ENCODE data around the gene CNPY1. TPM values are rescaled to one million over a fixed set of nuclear protein-coding genes. Genes with fewer than 3 reads are reported as not detected.
A peak's percentile ranks its signal among the peaks of the same experiment; 100 is the strongest.

Gene CNPY1
- total and polyA plus RNA-seq, 4 donors, result 0.41 to 0.79 (median 0.66) TPM; not detected in 1

- Histone ChIP-seq H3K36me3 (ENCODE audit: control insufficient read depth, insufficient read depth, low read length) (no peaks in the 10 kb centered on the region), H3K4me1 (ENCODE audit: control insufficient read depth, insufficient read depth, low read length) (no peaks in the 10 kb centered on the region), H3K9me3 (ENCODE audit: control insufficient read depth, insufficient read depth, low read length) (no peaks in the 10 kb centered on the region), H3K4me3 (ENCODE audit: low read depth, low read length) (no peak overlapping the region), H3K27me3 (ENCODE audit: control insufficient read depth, insufficient read depth, low read length) (peaks cover 24% of the 10 kb centered on the region), H3K27ac (ENCODE audit: low read depth, low read length) (no peak overlapping the region)
- 89% methylated on average over 5 of the region's 7 CpGs for WGBS (ENCODE audit: insufficient coverage)
- DNase-seq (ENCODE audit: low read depth in 4 of 6, low spot score in 6 of 6), result no peak
Measured at GRCh38 chr7:155518633-155519032, 27.7 kb downstream of the CNPY1 start.

- peaks cover 27% of the 10 kb centered on the region for H3K27me3 ChIP-seq (ENCODE audit: control insufficient read depth, insufficient read depth, low read length)
- no peak overlapping the region for H3K27ac ChIP-seq (ENCODE audit: low read depth, low read length)
- no peaks in the 10 kb centered on the region for H3K36me3 ChIP-seq (ENCODE audit: control insufficient read depth, insufficient read depth, low read length)
- H3K4me3 ChIP-seq (ENCODE audit: low read depth, low read length), result no peak overlapping the region
- H3K4me1 ChIP-seq (ENCODE audit: control insufficient read depth, insufficient read depth, low read length), result no peaks in the 10 kb centered on the region
- no peaks in the 10 kb centered on the region for H3K9me3 ChIP-seq (ENCODE audit: control insufficient read depth, insufficient read depth, low read length)
- DNase-seq (ENCODE audit: low read depth in 4 of 6, low spot score in 6 of 6), result no peak
- 75% methylated on average over 5 of the region's 5 CpGs for WGBS (ENCODE audit: insufficient coverage)
Measured at GRCh38 chr7:155517969-155518368, 28.4 kb downstream of the CNPY1 start.

GRCh38 chr7:155517452-155517851 lies 28.9 kb downstream of the CNPY1 start:
- no peaks in the 10 kb centered on the region for H3K36me3 ChIP-seq (ENCODE audit: control insufficient read depth, insufficient read depth, low read length)
- no peaks in the 10 kb centered on the region for H3K4me1 ChIP-seq (ENCODE audit: control insufficient read depth, insufficient read depth, low read length)
- peaks cover 31% of the 10 kb centered on the region for H3K27me3 ChIP-seq (ENCODE audit: control insufficient read depth, insufficient read depth, low read length)
- no peaks in the 10 kb centered on the region for H3K9me3 ChIP-seq (ENCODE audit: control insufficient read depth, insufficient read depth, low read length)
- H3K27ac ChIP-seq (ENCODE audit: low read depth, low read length), result no peak overlapping the region
- 88% methylated on average over 7 of the region's 9 CpGs for WGBS (ENCODE audit: insufficient coverage)
- no peak overlapping the region for H3K4me3 ChIP-seq (ENCODE audit: low read depth, low read length)
- no peak for DNase-seq (ENCODE audit: low read depth in 4 of 6, low spot score in 6 of 6)

GRCh38 chr7:155516466-155516865 lies 29.9 kb downstream of the CNPY1 start:
- H3K27ac ChIP-seq (ENCODE audit: low read depth, low read length), result no peak overlapping the region
- WGBS (ENCODE audit: insufficient coverage), result 95% methylated on average over 12 of the region's 12 CpGs

GRCh38 chr7:155515318-155515717 lies 31.0 kb downstream of the CNPY1 start:
- no peak for DNase-seq (ENCODE audit: low read depth in 4 of 6, low spot score in 6 of 6)
- Histone ChIP-seq H3K27me3 (ENCODE audit: control insufficient read depth, insufficient read depth, low read length) (peaks cover 52% of the 10 kb centered on the region), H3K4me1 (ENCODE audit: control insufficient read depth, insufficient read depth, low read length) (peaks cover under 1% of the 10 kb centered on the region), H3K27ac (ENCODE audit: low read depth, low read length) (no peak overlapping the region), H3K4me3 (ENCODE audit: low read depth, low read length) (no peak overlapping the region), H3K36me3 (ENCODE audit: control insufficient read depth, insufficient read depth, low read length) (no peaks in the 10 kb centered on the region), H3K9me3 (ENCODE audit: control insufficient read depth, insufficient read depth, low read length) (no peaks in the 10 kb centered on the region)
- 60% methylated on average over 7 of the region's 11 CpGs for WGBS (ENCODE audit: insufficient coverage)

More at GRCh38 chr7:155516466-155516865, 29.9 kb downstream of the CNPY1 start:
- DNase-seq (ENCODE audit: low read depth in 4 of 6, low spot score in 6 of 6), result no peak
- Histone ChIP-seq H3K36me3 (ENCODE audit: control insufficient read depth, insufficient read depth, low read length) (no peaks in the 10 kb centered on the region), H3K9me3 (ENCODE audit: control insufficient read depth, insufficient read depth, low read length) (no peaks in the 10 kb centered on the region), H3K4me1 (ENCODE audit: control insufficient read depth, insufficient read depth, low read length) (no peaks in the 10 kb centered on the region), H3K27me3 (ENCODE audit: control insufficient read depth, insufficient read depth, low read length) (peaks cover 41% of the 10 kb centered on the region), H3K4me3 (ENCODE audit: low read depth, low read length) (no peak overlapping the region)

GRCh38 chr7:155514296-155514695 lies 32.1 kb downstream of the CNPY1 start:
- peaks cover 11% of the 10 kb centered on the region for H3K4me1 ChIP-seq (ENCODE audit: control insufficient read depth, insufficient read depth, low read length)
- WGBS (ENCODE audit: insufficient coverage), result 100% methylated on average over 2 of the region's 8 CpGs

GRCh38 chr7:155513543-155514285 lies 32.6 kb downstream of the CNPY1 start:
- Histone ChIP-seq H3K27me3 (ENCODE audit: control insufficient read depth, insufficient read depth, low read length) (peaks cover 65% of the 10 kb centered on the region), H3K27ac (ENCODE audit: low read depth, low read length) (no peak overlapping the region), H3K4me3 (ENCODE audit: low read depth, low read length) (no peak overlapping the region), H3K9me3 (ENCODE audit: control insufficient read depth, insufficient read depth, low read length) (no peaks in the 10 kb centered on the region), H3K36me3 (ENCODE audit: control insufficient read depth, insufficient read depth, low read length) (no peaks in the 10 kb centered on the region), H3K4me1 (ENCODE audit: control insufficient read depth, insufficient read depth, low read length) (peaks cover 11% of the 10 kb centered on the region)
- 73% methylated on average over 2 of the region's 13 CpGs for WGBS (ENCODE audit: insufficient coverage)
- DNase-seq (ENCODE audit: low read depth in 4 of 6, low spot score in 6 of 6), result no peak

More at GRCh38 chr7:155514296-155514695, 32.1 kb downstream of the CNPY1 start:
- Histone ChIP-seq H3K4me3 (ENCODE audit: low read depth, low read length) (no peak overlapping the region), H3K36me3 (ENCODE audit: control insufficient read depth, insufficient read depth, low read length) (no peaks in the 10 kb centered on the region), H3K27ac (ENCODE audit: low read depth, low read length) (no peak overlapping the region), H3K9me3 (ENCODE audit: control insufficient read depth, insufficient read depth, low read length) (no peaks in the 10 kb centered on the region), H3K27me3 (ENCODE audit: control insufficient read depth, insufficient read depth, low read length) (peaks cover 62% of the 10 kb centered on the region)
- DNase-seq (ENCODE audit: low read depth in 4 of 6, low spot score in 6 of 6), result no peak

GRCh38 chr7:155512246-155512887 lies 34.0 kb downstream of the CNPY1 start:
- WGBS (ENCODE audit: insufficient coverage), result no CpG with 5 or more reads among the region's 4 CpGs
- H3K4me1 ChIP-seq (ENCODE audit: control insufficient read depth, insufficient read depth, low read length), result peaks cover 11% of the 10 kb centered on the region
- no peaks in the 10 kb centered on the region for H3K36me3 ChIP-seq (ENCODE audit: control insufficient read depth, insufficient read depth, low read length)
- no peak for DNase-seq (ENCODE audit: low read depth in 4 of 6, low spot score in 6 of 6)
- H3K4me3 ChIP-seq (ENCODE audit: low read depth, low read length), result no peak overlapping the region
- H3K9me3 ChIP-seq (ENCODE audit: control insufficient read depth, insufficient read depth, low read length), result no peaks in the 10 kb centered on the region
- no peak overlapping the region for H3K27ac ChIP-seq (ENCODE audit: low read depth, low read length)
- H3K27me3 ChIP-seq (ENCODE audit: control insufficient read depth, insufficient read depth, low read length), result peaks cover 70% of the 10 kb centered on the region

- Histone ChIP-seq H3K27me3 (ENCODE audit: control insufficient read depth, insufficient read depth, low read length) (peaks cover 74% of the 10 kb centered on the region), H3K27ac (ENCODE audit: low read depth, low read length) (no peak overlapping the region), H3K4me1 (ENCODE audit: control insufficient read depth, insufficient read depth, low read length) (peaks cover 11% of the 10 kb centered on the region), H3K4me3 (ENCODE audit: low read depth, low read length) (no peak overlapping the region), H3K9me3 (ENCODE audit: control insufficient read depth, insufficient read depth, low read length) (no peaks in the 10 kb centered on the region), H3K36me3 (ENCODE audit: control insufficient read depth, insufficient read depth, low read length) (no peaks in the 10 kb centered on the region)
- whole genome bisulfite sequencing (ENCODE audit: insufficient coverage), result 20% methylated on average over 1 of the region's 5 CpGs
- DNase-seq (ENCODE audit: low read depth in 4 of 6, low spot score in 6 of 6), result peak in 1 of 6 donors; percentile 37
Measured at GRCh38 chr7:155511702-155511996, 34.7 kb downstream of the CNPY1 start.
